Body of pancreas (tissue), 4 donors: ENCODE data around the gene THBS1. TPM values are rescaled to one million over a fixed set of nuclear protein-coding genes. Genes with fewer than 3 reads are reported as not detected.

Experiments
- ATAC-seq: fragments of 150-250 bp; one replicate; pipeline ENCODE4 v1.9.1; 2016
- DNase-seq, 4 donors: peaks; one replicate each; pipeline ENCODE4 v3.0.0-alpha.2; 2019
- H3K27ac ChIP-seq, 4 donors: fragments of 200-600 bp; sonication (generic); 1 replicate in 3 of 4; 2 replicates in 1 of 4; pipeline versions ENCODE4 v1.5.1 to v1.6.1; 2016 to 2019; ENCODE audit warnings: mild to moderate bottlenecking in 1 of 4, mixed read lengths in 1 of 4, moderate library complexity in 1 of 4
- H3K27me3 ChIP-seq, 2 donors: fragments of 200-600 bp; sonication (generic); one replicate each; pipeline ENCODE4 v1.6.0; 2016; ENCODE audit warnings: mild to moderate bottlenecking in 1 of 2
- H3K36me3 ChIP-seq, 2 donors: fragments of 200-600 bp; sonication (generic); replicated peaks in 1 of 2; 2 replicates each; pipeline ENCODE4 v1.5.1; 2016; ENCODE audit warnings: low read depth in 2 of 2; ENCODE audit not compliant: insufficient read depth in 1 of 2
- H3K4me1 ChIP-seq: fragments of 200-600 bp; sonication (generic); one replicate; pipeline ENCODE4 v1.6.0; 2016
- H3K4me3 ChIP-seq, 2 donors: fragments of 200-600 bp; sonication (generic); 1 replicate in 1 of 2; 2 replicates in 1 of 2; pipeline ENCODE4 v1.5.1; 2016 to 2019
- H3K9me3 ChIP-seq, 3 donors: fragments of 200-600 bp; sonication (generic); 1 replicate in 2 of 3; 2 replicates in 1 of 3; pipeline ENCODE4 v1.5.1; 2016
- CTCF ChIP-seq, 7 experiments: fragments of 450-650 bp in 4 of 7; fragments of 200-600 bp in 3 of 7; sonication (generic) in 3 of 7; IDR thresholded peaks; one replicate each; pipeline ENCODE4 v1.5.1; 2016 to 2019; ENCODE audit warnings: antibody characterized with exemption in 7 of 7
- POLR2A ChIP-seq, 3 donors: fragments of 450-650 bp; IDR thresholded peaks; one replicate each; pipeline ENCODE4 v1.6.1; 2016; ENCODE audit warnings: antibody characterized with exemption in 3 of 3, mild to moderate bottlenecking in 2 of 3
- WGBS, 2 donors: methylation state at CpG; one replicate each; pipeline ENCODE4 v1.1.5; 2017; 5-methylcytosine and 5-hydroxymethylcytosine counted together
- intact Hi-C: fragments of 100-400 bp; cut with DNase I; formaldehyde crosslinking; loops from one replicate; pipeline ENCODE4 v1.15.1; 2023
- total RNA-seq, 2 donors: library from RNA; depleted of rRNA; stranded (reverse); fragments of >200 nt; gene quantifications; one replicate each; pipeline ENCODE4 v1.1.0, GENCODE V29; 2016

THBS1 gene
- total RNA-seq, 2 donors from 2014 or later = 139 to 398 TPM

GRCh38 chr15:39628546-39629257, 47.8 kb downstream of the THBS1 start:
- 73 to 76% methylated on average over 9 of the region's 9 CpGs for WGBS, 2 donors
- Histone ChIP-seq H3K27me3 (no peaks in the 10 kb centered on the region), H3K27ac (peak overlapping the region in 1 of 4 donors; percentile 2), H3K36me3 (no peaks in the 10 kb centered on the region), H3K9me3 (no peaks in the 10 kb centered on the region), H3K4me1 (peaks cover 15% of the 10 kb centered on the region), H3K4me3 (no peak overlapping the region)
- TF ChIP-seq POLR2A (IDR thresholded peaks at IDR 0.05) (no peak), CTCF (IDR thresholded peaks at IDR 0.05) (no peak)
- no peak for ATAC-seq
- intact Hi-C loops = no loop called here
- DNase-seq = no peak

DNA sequence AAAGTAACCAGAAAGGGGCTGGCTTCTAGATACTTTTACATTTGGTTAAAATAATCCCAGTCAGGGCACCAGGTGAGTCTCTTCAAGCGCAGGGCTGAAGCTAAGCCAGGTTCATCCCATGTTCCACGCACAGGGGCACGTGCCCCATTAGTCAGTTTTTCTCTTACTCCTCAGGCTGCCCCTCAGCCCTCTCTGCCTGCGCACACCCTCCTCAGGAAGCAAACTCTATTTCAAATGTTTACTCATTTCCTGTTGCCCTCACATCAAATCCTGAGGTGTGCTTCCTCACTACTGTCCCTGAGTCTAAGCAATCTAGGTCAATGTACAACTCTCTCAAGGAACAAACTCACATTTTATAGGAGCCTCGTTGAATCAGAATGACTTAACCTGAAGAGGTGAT, 48.5 kb downstream of the THBS1 start:
- no peak for TF ChIP-seq CTCF (IDR thresholded peaks at IDR 0.05)
- no peak for TF ChIP-seq POLR2A (IDR thresholded peaks at IDR 0.05)
- no peak overlapping the region for H3K27ac ChIP-seq
- ATAC-seq = no peak
- H3K4me1 ChIP-seq = peaks cover 15% of the 10 kb centered on the region
- H3K27me3 ChIP-seq = no peaks in the 10 kb centered on the region
- 71 to 89% methylated on average over 5 of the region's 5 CpGs for WGBS, 2 donors
- H3K36me3 ChIP-seq = no peaks in the 10 kb centered on the region
- no peak overlapping the region for H3K4me3 ChIP-seq
- intact Hi-C loops = no loop called here
- H3K9me3 ChIP-seq = no peaks in the 10 kb centered on the region
- no peak for DNase-seq

DNA sequence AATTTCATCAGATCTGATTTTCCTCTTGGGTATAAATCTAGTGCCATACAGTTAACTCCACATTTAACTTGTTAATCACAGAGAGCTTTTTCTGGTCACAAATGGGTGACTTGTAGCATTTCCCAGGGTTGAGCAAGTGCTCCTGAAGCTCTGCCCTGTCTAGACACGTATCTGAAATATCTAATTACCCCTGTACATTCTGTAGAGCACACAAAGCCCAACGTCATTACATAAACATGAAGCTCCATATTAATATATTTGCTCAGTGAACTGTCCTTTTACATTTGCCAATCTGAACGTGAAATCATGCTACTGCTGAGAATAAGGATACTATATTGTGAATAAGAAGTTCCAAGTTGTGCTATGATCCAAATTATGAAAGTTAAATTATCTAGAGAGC, 49.0 kb downstream of the THBS1 start:
- Histone ChIP-seq H3K27me3 (no peaks in the 10 kb centered on the region), H3K27ac (no peak overlapping the region), H3K36me3 (no peaks in the 10 kb centered on the region), H3K4me1 (peaks cover 15% of the 10 kb centered on the region), H3K9me3 (no peaks in the 10 kb centered on the region), H3K4me3 (no peak overlapping the region)
- DNase-seq (no peak), ATAC-seq (no peak)
- intact Hi-C loops = no loop called here
- WGBS, 2 donors = 80 to 90% methylated on average over 3 of the region's 3 CpGs
- no peak for TF ChIP-seq POLR2A (IDR thresholded peaks at IDR 0.05)
- TF ChIP-seq CTCF (IDR thresholded peaks at IDR 0.05) = no peak

GRCh38 chr15:39631357-39631756, 50.5 kb downstream of the THBS1 start:
- no peak overlapping the region for H3K27ac ChIP-seq
- DNase-seq (no peak), ATAC-seq (no peak)
- H3K27me3 ChIP-seq = no peaks in the 10 kb centered on the region
- intact Hi-C loops = no loop called here
- no peaks in the 10 kb centered on the region for H3K9me3 ChIP-seq
- no peak overlapping the region for H3K4me3 ChIP-seq
- TF ChIP-seq POLR2A (IDR thresholded peaks at IDR 0.05) (no peak), CTCF (IDR thresholded peaks at IDR 0.05) (no peak)
- no peaks in the 10 kb centered on the region for H3K36me3 ChIP-seq
- H3K4me1 ChIP-seq = peaks cover 15% of the 10 kb centered on the region
- 91 to 93% methylated on average over 3 of the region's 3 CpGs for WGBS, 2 donors

DNA sequence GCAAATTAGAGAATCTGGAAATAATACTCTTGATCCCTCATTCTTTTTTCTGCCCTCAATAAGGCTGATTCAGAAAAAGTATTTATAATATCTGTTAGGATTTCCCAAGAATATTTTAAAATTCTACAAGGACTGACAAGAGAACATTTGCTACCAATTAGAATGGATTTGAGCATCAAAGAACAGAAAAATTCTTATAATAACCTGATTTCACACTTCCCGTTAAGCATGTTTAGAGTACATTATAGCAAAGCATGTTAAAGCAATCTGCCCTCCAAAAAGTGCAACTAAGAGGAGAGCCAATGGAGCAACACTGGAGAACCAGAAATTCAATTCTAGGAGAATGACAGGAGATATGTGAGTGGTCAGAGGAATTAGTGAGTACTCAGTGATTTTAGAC, 57.2 kb downstream of the THBS1 start:
- WGBS, 2 donors = 94 to 100% methylated on average over 1 of the region's 1 CpG
- no peak overlapping the region for H3K27ac ChIP-seq
- H3K36me3 ChIP-seq = no peaks in the 10 kb centered on the region
- no peak for ATAC-seq
- H3K4me1 ChIP-seq = no peaks in the 10 kb centered on the region
- TF ChIP-seq CTCF (IDR thresholded peaks at IDR 0.05) = no peak
- no peak for TF ChIP-seq POLR2A (IDR thresholded peaks at IDR 0.05)
- no peak overlapping the region for H3K4me3 ChIP-seq
- H3K27me3 ChIP-seq = no peaks in the 10 kb centered on the region
- no peak for DNase-seq
- intact Hi-C loops = no loop called here
- H3K9me3 ChIP-seq = no peaks in the 10 kb centered on the region
